ENCODE results near the gene GPR157.

DNA sequence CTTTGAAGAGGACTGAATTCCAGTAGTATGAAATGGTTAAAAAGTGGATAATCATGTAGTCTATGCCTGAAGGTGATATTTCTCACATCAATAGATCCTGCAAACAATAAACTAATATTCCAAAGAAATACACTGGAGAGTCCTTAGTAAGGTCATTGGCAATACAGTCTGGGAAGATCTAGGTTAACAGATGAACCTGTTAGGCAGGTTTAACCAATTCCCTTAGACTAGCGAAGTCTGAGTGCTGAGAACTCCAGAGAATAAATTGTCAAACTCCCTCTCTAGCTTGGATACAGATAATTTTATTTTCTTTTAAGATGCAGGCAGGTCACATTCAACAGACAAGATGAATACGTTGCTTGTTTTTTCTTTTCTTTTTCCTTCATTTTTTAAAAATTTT is 2.4 kb downstream of the GPR157 start:
- no peak for TF ChIP-seq CTCF (conservative IDR thresholded peaks at IDR 0.05; ENCODE audit: low read length)
- TF ChIP-seq EZH2phosphoT487 (IDR thresholded peaks at IDR 0.05; ENCODE audit: borderline replicate concordance): no peak

All from Loucy (cell line).